Pulmonary artery endothelial cell (primary cell): ENCODE data around the gene CXCL14. TPM values are rescaled to one million over a fixed set of nuclear protein-coding genes. Genes with fewer than 3 reads are reported as not detected.
A peak's percentile ranks its signal among the peaks of the same experiment; 100 is the strongest.

Experiments used
- DNase-seq: peaks from one replicate; pipeline ENCODE4 v3.0.0-alpha.2; 2011; ENCODE audit warnings: low read depth, low spot score
- total RNA-seq: library from RNA; depleted of rRNA; stranded (reverse); fragments of >200 nt; gene quantifications from 2 replicates; pipeline ENCODE4 v1.2.3, GENCODE V29; 2014

The CXCL14 gene
- total RNA-seq, 1 donor from 2014 or later: not detected

DNA sequence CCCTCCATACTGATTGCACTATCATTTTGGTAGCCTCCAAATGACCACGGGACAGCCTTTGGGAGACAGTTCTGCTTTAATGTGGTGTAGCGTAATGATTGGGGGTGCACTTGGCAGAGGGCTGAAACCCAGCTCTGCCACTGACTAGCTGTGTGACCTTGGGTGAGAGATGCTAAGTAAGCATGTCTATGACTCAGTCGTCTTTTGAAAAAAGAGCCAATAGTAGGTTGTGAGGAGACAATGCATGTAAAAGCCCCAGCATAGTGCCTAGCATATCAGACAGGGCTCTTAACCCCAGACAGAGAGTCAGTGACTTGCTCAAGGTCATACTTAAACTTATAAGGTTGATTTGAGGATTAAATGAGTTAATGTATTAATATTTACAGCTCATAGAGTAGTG lies 18.0 kb upstream of the CXCL14 start:
- no peak for DNase-seq

- no peak for DNase-seq
Observed at GRCh38 chr5:135596157-135596763, 17.5 kb upstream of the CXCL14 start.

GRCh38 chr5:135594416-135594960 lies 15.7 kb upstream of the CXCL14 start:
- no peak for DNase-seq

DNA sequence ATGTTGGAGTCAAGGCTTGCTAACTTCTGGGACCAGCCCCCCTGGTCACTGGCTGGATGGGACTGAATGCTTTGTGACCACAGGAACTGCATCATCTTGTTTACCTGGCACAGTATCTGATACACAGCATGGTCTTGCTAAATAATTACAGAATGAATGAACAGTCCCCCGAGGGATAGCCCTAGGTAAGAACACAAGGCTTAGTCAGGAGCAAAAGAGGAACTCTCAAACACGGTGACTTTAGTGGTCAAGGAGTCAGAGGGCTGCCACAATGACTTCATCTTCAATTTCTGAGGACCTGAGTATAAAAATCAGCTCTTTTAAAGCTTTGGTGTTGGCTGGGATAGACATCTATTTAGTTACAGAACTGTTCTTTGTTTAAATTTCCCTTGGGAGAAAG lies 15.1 kb upstream of the CXCL14 start:
- no peak for DNase-seq

- no peak for DNase-seq
Observed at GRCh38 chr5:135593141-135593540, 14.3 kb upstream of the CXCL14 start.

GRCh38 chr5:135592312-135593045 lies 13.7 kb upstream of the CXCL14 start:
- DNase-seq: no peak

DNA sequence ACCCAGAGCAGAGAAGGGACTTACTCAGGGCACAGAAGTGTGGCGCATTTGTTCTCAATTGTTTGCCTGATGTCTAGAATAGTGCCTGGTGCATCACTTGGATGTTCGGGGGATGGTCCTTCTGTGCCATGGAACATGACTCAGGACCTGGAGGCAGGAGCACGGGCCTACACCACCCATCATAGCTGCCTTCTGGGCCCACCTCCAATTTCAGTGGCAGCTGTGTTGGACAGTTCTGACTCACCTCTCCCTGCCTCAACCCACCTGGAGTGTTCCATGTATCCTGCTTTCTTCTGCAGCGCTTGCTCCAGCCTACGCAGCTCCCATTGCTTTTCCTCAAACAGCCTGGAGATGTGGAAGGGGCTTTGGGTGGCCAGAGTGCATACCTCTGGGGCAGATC lies 12.5 kb upstream of the CXCL14 start:
- no peak for DNase-seq

- no peak for DNase-seq
Observed at GRCh38 chr5:135589152-135589551, 10.4 kb upstream of the CXCL14 start.

- DNase-seq: no peak
Observed at GRCh38 chr5:135587721-135588663, 9.2 kb upstream of the CXCL14 start.

DNA sequence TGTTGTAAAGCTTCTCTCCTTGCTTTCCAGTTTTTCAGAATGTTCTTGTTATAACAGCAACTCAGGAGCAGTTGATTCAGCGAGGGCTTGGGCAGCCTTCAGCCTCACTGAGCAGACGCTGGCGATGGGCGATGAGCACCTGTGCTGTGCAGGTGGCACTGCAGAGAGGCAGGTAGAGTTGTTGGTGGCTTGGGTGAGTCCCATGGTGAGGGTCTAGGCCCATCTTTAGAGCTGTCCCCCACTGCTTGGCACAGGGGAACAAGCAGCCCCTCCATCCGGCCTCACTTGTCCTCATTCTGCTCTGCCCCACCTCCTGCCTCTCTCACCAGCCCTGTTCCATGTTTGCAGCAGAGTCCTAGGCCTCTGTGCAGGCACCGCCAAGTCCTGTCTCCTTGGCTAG lies 6.1 kb upstream of the CXCL14 start:
- DNase-seq: no peak

- DNase-seq: no peak
Observed at GRCh38 chr5:135584276-135584675, 5.5 kb upstream of the CXCL14 start.

DNA sequence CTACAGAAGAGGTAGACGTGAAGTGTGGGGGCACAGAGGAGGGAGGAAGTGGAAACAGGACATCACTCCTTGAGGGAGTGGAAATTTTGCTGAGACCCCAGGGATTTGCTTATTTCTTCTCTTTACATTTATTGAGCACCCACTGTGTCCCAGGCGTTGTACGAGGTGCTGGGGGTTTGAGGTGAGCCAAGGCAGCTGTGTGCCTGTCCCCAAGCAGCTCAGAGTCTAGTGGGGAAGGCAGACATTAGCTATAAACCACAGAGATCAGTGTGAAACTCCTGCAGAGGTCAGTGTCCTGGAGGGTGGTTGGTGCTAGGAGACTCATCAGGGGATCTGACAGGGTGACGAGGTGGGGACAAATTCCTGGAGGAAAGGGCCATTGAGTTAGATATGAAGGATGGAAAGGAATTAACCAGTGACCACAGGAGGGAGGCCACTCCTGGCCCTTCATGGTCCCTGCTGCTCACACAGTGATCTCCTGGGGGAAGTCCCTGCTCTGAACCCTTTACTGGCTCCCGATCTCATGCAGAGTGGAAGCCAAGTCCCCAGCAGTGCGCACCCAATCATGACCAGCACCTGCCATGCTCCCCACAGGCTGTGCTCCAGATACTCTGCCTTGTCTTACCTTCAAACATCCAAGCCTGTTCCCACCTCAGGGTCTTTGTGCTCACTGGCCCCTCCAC lies 3.4 kb upstream of the CXCL14 start:
- no peak for DNase-seq

DNA sequence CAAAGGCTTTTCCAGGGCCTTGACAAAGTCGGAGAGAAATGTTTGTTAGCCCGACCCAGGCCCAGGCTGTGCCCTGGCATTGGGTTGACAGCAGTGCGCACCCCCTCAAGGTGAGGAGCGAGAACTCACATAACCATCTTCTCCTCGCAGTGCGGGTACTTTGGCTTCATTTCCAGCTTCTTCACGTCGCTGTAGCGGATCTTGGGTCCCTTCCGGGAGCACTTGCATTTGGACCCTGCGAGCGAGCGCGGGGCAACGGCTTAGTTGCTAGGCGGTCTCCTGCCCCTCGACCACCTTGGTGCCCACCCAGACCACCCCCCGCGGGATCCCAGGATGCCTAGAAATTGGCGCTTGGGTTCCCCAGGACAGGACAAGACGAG lies 496 bp downstream of the CXCL14 start:
- DNase-seq: no peak

DNA sequence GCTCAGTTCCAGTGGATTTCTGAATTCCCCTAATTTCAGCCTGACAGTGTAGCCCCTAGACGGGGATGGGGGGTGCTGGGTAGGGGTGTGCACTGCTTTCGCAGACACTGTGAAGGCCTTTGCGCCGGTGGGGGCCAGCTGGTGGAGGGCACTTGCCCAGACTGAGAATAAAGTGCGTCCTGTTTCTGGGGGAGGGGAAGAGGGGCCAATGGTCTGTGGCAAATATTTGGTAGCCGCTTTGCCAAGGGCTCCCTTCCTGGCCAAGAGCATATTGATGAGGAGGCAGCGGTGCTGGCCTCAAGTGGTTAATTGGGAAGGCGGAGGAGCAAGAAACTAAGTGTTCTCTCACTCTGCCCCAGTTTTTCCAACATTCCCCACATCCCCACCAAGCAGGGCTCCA lies 1.4 kb downstream of the CXCL14 start:
- no peak for DNase-seq

DNA sequence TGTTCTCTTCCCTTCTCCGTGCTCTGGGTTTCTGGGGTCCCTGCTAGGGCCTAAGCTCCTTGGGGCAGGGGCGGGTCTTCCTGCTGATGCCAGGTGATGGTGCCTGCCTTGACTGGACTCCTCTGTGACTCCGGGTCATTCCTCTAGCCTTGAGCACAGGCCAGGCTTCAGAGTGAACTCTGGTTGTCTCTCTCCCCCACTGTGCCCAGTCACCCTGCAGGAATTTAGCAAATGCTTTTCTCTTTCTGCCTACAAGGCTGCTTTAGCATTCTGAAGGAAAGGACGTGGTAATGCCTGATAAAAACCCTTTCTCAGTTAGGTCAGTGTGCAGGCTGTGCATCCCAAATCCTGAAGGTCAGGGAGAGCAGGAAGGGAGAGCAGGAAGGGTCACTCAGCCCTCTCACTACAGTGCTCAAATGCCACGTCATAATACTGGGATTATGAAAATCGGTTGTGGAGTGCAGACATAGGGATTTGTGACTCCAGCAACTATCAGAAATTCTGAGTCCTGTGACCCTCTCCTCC lies 2.7 kb downstream of the CXCL14 start:
- no peak for DNase-seq

DNA sequence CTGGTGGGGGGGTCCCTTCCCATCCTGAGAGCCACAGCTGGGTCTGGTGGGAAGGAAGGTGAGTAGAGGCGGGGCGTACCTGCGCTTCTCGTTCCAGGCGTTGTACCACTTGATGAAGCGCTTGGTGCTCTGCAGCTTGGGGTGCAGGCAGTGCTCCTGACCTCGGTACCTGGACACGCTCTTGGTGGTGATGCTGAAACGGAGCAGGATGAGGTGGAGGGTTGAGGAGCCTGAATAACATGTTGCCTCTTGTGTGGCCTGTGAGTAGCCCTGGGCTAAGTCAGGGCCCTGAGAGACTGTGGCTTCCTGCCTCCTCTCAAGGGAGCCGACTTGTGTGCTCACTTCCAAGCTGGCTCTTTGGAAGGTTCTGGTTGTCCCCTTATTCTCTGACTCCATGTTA lies 4.3 kb downstream of the CXCL14 start:
- no peak for DNase-seq

DNA sequence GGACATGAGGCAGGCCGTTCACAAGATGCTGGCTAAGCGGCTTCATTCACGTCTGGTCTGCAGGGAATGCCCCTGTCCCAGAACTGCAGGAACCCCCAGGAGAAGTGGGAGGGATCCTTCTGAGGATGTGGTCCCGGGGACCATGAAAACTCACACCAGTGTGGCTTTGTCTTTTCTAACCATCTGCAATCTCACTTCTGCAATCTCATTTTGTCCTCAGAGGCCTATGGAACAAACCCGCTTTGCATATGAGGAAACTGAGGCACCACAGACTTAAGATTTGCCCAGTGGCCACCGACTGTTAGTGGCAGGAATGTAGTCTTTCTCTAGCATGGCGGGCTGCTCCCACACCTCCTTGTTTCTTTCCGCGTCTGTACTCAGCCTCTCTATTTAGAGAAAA lies 6.9 kb downstream of the CXCL14 start:
- no peak for DNase-seq

DNA sequence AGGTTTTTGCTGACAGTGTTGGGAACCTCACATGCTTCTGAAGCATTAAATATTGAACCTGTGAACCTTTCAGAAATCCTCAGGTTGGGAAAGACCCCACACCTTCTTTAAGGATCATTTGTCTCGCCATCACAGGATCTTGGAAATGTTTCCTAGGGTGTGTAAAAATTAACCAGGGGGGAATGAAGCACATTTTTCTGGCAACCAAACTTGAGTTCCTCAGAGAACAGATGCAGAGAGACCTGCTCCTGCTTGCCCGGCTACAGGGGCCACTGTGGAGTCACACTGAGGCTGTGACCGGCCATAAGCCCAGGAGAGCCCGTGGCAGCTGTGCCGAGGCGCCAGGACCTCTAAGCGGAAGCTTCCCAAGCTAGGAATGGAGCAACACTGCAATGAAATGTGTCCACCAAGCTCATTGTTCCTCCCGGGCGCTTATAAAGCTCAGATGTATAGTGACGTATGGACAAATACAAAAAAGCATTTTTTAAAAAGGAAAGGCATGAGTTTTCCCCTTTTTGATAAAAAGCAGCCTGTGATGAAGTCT lies 7.7 kb downstream of the CXCL14 start:
- no peak for DNase-seq

DNA sequence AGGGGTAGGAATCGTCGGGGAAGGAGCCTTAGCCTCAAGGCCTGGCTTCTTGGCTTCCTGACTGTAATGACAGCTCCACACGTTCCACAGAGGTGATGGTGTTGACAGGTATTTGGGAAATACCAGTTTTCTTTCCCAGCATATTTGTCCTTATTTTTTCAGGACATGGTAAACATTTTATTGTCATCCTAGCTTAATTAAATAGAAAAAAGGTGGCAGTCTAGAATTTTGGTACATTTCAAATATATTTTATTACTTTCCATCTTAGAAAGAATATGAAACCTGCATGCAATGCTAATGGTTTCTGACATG lies 8.4 kb downstream of the CXCL14 start:
- DNase-seq: no peak

- peak; percentile 8 for DNase-seq
Observed at GRCh38 chr5:135569755-135570452, 8.9 kb downstream of the CXCL14 start.
